HepG2 (cell line): Measurements from ENCODE around the gene PRR23E. TPM values are rescaled to one million over a fixed set of nuclear protein-coding genes. Genes with fewer than 3 reads are reported as not detected.
A peak's percentile ranks its signal among the peaks of the same experiment; 100 is the strongest.

Source experiments
- PHF20 ChIP-seq: sonication (generic); formaldehyde crosslinking; IDR thresholded peaks from 2 replicates; pipeline ENCODE4 v1.5.0; 2020; ENCODE audit warnings: mild to moderate bottlenecking, missing genetic modification reagents
- ZNF224 ChIP-seq: sonication (generic); formaldehyde crosslinking; IDR thresholded peaks from 2 replicates; pipeline ENCODE4 v1.5.0; 2020; ENCODE audit warnings: mild to moderate bottlenecking, missing genetic modification reagents
- ZNF687 ChIP-seq: sonication (generic); formaldehyde crosslinking; IDR thresholded peaks from 2 replicates; pipeline ENCODE4 v1.5.1; 2020; ENCODE audit warnings: mild to moderate bottlenecking, missing genetic modification reagents, moderate library complexity
- polyA plus RNA-seq, 8 experiments: library from polyadenylated mRNA; depleted of rRNA in 3 of 8; stranded (reverse) in 7 of 8; unstranded in 1 of 8; fragments of >200 nt; fragmentation: Illumina TruSeq in 4 of 8; extraction: Trizol in 4 of 8; gene quantifications; 2 replicates each; pipeline versions ENCODE4 v1.2.1 to v1.2.3, GENCODE V29; 2011 to 2016; ENCODE audit warnings: low read depth in 4 of 8, missing spikeins in 1 of 8, mixed read lengths in 1 of 8; ENCODE audit not compliant: insufficient read depth in 1 of 8
- total RNA-seq, 5 experiments: library from RNA; depleted of rRNA; stranded (reverse); fragments of >200 nt; fragmentation: Illumina TruSeq; extraction: Trizol; gene quantifications; 2 replicates each; pipeline ENCODE4 v1.2.3, GENCODE V29; 2016; ENCODE audit warnings: low read depth in 1 of 5
- TF ChIP-seq, protein P1 (sequence below): IDR thresholded peaks from 2 replicates; pipeline ENCODE4 v1.6.1; 2012; ENCODE audit warnings: inconsistent platforms
- TF ChIP-seq, protein P2 (sequence below), 2 experiments: fragments of 450-650 bp in 1 of 2; sonication (generic) in 1 of 2; formaldehyde crosslinking; IDR thresholded peaks; 2 replicates each; pipeline versions ENCODE4 v1.5.0 to v1.8.0; 2020 to 2022; ENCODE audit warnings: mild to moderate bottlenecking in 1 of 2, missing genetic modification reagents in 1 of 2
- TF ChIP-seq, protein P3 (sequence below): sonication (generic); formaldehyde crosslinking; IDR thresholded peaks from 2 replicates; pipeline ENCODE4 v1.4.0; 2020; ENCODE audit warnings: mild to moderate bottlenecking, missing genetic modification reagents, borderline replicate concordance

The PRR23E gene
- total and polyA plus RNA-seq, 2 of the 13 experiments (the other 11 are each of a cell fraction or from before 2014, with no cell fraction given): not detected

DNA sequence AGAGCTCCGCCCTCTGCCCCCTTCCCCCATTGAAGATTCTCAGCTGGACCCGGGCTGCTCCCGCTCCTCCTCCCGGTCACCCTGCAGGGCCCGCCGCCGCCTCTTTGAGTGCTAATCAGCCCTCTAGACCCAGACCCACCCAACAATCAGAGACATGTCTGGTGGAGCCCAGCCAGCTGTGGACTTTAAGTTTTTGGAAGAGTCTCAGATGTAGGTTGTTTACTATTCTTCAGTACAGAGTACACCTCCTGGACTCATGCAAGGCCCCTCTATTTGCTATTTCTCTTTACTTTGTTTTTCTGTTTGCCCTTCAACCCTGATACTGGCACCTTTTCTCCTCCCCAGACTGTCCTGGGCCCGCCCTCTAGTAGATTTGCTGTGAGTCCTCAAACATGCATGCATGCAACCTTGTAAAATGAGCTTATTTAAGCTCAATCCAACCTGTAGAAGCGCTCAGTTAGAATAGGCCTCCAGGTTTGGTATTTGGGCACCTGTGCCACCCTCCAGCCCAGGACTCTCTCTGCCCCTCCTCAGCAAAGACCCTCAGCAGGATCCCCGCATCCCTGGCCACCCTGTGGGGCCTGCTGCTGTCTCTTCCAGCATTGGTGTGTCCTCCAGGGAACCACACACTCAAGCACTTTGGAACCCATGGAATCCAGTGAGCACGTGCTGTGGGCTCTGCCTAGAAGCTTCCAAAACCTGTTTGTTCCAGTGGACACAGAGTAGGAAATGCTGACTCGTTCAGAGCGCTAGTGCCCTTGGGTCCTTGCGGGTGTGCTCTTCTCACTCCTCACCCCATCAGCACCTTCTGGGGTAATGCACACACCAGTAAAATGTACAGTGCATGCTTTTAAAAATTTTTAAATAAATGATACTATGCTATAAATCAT is 4.6 kb downstream of the PRR23E start (continued):
- TF ChIP-seq ZNF687 (CRISPR knock-in tag): peak; percentile 23; the same call in 1 of the 2 replicates
- TF ChIP-seq ZNF224: no peak
- TF ChIP-seq, protein P1, sequence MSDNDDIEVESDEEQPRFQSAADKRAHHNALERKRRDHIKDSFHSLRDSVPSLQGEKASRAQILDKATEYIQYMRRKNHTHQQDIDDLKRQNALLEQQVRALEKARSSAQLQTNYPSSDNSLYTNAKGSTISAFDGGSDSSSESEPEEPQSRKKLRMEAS: peak; percentile 56; the same call in 1 of the 2 replicates
- TF ChIP-seq, protein P2, sequence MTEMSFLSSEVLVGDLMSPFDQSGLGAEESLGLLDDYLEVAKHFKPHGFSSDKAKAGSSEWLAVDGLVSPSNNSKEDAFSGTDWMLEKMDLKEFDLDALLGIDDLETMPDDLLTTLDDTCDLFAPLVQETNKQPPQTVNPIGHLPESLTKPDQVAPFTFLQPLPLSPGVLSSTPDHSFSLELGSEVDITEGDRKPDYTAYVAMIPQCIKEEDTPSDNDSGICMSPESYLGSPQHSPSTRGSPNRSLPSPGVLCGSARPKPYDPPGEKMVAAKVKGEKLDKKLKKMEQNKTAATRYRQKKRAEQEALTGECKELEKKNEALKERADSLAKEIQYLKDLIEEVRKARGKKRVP (CRISPR knock-in tag; IDR thresholded peaks at IDR 0.05): no peak
- TF ChIP-seq, protein P3, sequence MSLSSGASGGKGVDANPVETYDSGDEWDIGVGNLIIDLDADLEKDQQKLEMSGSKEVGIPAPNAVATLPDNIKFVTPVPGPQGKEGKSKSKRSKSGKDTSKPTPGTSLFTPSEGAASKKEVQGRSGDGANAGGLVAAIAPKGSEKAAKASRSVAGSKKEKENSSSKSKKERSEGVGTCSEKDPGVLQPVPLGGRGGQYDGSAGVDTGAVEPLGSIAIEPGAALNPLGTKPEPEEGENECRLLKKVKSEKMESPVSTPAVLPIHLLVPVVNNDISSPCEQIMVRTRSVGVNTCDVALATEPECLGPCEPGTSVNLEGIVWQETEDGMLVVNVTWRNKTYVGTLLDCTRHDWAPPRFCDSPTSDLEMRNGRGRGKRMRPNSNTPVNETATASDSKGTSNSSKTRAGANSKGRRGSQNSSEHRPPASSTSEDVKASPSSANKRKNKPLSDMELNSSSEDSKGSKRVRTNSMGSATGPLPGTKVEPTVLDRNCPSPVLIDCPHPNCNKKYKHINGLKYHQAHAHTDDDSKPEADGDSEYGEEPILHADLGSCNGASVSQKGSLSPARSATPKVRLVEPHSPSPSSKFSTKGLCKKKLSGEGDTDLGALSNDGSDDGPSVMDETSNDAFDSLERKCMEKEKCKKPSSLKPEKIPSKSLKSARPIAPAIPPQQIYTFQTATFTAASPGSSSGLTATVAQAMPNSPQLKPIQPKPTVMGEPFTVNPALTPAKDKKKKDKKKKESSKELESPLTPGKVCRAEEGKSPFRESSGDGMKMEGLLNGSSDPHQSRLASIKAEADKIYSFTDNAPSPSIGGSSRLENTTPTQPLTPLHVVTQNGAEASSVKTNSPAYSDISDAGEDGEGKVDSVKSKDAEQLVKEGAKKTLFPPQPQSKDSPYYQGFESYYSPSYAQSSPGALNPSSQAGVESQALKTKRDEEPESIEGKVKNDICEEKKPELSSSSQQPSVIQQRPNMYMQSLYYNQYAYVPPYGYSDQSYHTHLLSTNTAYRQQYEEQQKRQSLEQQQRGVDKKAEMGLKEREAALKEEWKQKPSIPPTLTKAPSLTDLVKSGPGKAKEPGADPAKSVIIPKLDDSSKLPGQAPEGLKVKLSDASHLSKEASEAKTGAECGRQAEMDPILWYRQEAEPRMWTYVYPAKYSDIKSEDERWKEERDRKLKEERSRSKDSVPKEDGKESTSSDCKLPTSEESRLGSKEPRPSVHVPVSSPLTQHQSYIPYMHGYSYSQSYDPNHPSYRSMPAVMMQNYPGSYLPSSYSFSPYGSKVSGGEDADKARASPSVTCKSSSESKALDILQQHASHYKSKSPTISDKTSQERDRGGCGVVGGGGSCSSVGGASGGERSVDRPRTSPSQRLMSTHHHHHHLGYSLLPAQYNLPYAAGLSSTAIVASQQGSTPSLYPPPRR: peak; percentile 13; the same call in 1 of the 2 replicates
- TF ChIP-seq PHF20: no peak
- TF ChIP-seq, all 625 proteins: peak for 14
